Epithelial cell of proximal tubule (primary cell): Measurements from ENCODE around the gene ZNF532. TPM values are rescaled to one million over a fixed set of nuclear protein-coding genes. Genes with fewer than 3 reads are reported as not detected.

Source experiments
- DNase-seq: peaks from one replicate; pipeline ENCODE4 v3.0.0-alpha.2; 2011; ENCODE audit warnings: low read depth
- H3K4me3 ChIP-seq: 2 replicates; pipeline ENCODE4 v1.5.1; 2011; ENCODE audit warnings: low read depth, mild to moderate bottlenecking, low read length
- total RNA-seq: library from RNA; depleted of rRNA; stranded (reverse); fragments of >200 nt; gene quantifications from 2 replicates; pipeline ENCODE4 v1.2.3, GENCODE V29; 2015
- TF ChIP-seq, protein P1 (sequence below): conservative IDR thresholded peaks from 2 replicates; pipeline ENCODE4 v1.5.1; 2012; ENCODE audit warnings: low read depth, mild to moderate bottlenecking, low read length

The ZNF532 gene
- total RNA-seq, 1 donor from 2014 or later: 70.2 TPM

DNA sequence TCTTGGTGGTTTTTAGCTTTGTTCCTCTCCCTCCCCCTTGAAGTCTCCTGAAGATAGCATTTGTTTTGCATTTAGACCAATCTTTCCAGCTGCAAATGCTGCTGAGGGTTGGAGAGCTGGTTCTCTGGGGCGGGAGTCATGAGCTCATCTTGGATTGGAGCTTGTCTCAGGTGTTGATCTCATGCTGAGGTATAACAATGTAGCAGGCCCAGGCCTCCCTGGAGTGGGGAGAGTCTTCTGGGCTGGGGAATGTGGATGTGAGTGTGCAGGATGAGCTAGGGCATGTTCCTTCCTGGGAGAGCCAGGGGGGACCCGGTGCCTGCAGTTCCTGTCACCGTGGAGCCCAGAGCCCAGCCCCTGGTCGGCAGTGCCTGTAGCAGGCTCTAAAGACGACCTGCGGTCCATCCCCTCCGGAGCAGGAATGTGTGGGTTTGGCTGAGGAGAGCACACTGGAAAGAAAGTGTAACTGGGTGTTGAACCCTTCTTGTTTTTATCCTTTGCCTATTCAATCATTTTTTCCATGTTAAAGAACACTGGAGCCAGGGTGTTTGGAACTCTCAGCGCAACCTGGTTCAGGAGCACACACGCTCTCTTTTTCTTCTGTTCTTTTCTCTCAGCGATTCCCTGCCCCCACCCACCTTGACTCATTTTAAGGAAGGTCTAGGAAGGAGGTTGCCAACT, 2.7 kb downstream of the ZNF532 start:
- TF ChIP-seq, protein P1, sequence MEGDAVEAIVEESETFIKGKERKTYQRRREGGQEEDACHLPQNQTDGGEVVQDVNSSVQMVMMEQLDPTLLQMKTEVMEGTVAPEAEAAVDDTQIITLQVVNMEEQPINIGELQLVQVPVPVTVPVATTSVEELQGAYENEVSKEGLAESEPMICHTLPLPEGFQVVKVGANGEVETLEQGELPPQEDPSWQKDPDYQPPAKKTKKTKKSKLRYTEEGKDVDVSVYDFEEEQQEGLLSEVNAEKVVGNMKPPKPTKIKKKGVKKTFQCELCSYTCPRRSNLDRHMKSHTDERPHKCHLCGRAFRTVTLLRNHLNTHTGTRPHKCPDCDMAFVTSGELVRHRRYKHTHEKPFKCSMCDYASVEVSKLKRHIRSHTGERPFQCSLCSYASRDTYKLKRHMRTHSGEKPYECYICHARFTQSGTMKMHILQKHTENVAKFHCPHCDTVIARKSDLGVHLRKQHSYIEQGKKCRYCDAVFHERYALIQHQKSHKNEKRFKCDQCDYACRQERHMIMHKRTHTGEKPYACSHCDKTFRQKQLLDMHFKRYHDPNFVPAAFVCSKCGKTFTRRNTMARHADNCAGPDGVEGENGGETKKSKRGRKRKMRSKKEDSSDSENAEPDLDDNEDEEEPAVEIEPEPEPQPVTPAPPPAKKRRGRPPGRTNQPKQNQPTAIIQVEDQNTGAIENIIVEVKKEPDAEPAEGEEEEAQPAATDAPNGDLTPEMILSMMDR: no peak
- DNase-seq: no peak
- no peak overlapping the region for H3K4me3 ChIP-seq

DNA sequence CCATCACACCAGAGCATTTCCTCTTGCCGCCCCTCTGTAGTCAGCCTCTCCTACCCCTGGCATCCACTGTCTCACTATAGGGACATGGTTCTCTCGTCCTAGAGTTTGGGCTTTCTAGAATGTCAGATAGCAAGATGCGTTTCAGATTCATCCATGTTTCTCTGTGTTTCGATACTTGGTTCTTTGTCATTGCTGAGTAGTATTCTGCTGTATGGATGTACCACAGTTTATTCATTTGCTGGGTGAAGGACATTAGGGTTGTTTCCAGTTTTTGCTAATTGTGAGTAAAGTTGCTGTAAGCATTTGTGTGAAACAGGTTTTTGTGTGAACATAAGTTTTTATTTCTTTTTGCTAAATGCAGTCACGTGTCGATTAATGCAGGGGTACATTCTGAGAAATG, 3.8 kb downstream of the ZNF532 start:
- DNase-seq: no peak
- no peak overlapping the region for H3K4me3 ChIP-seq
- TF ChIP-seq, protein P1: no peak

DNA sequence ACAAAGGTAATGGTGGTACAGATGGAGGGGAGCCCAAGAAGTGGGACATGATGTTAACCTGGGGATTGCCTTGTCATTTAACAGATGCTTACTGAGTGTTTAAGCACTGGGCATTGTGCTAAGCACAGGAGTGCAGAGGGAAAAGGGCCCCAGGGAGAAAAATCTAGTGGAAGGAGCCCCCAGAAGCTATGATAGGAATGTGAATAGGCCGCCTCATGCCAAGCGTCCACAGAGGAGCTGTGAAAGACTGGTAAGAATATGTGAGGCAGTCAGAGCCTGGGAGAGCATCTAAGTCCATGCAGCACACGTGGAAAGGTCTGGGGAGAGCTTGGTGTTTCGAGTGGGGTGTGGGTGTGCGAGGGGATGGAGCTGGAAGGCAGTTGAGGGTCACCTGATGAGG, 5.5 kb downstream of the ZNF532 start:
- H3K4me3 ChIP-seq: no peak overlapping the region
- TF ChIP-seq, protein P1: no peak
- no peak for DNase-seq

DNA sequence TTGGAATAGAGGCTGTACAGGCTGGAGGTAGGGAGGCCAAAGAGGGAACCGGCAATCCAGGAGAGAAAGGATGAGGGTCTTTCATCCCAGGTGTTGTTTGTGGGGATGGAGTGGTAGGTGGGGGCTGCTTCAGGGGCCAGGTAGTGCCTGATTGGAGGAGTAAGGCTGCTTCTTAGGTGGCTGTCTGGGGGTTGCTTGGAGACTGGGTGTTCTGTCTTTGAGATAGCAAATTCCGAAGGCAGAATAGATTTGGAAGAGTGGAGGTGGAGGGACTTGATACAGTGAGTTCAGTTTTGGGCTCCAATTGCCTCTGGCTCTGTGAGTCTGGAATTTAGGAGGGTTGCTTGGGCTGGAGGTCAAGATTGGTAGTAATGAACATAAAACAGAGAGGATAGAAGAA, 5.9 kb downstream of the ZNF532 start:
- no peak for DNase-seq
- TF ChIP-seq, protein P1: no peak
- H3K4me3 ChIP-seq: no peak overlapping the region

DNA sequence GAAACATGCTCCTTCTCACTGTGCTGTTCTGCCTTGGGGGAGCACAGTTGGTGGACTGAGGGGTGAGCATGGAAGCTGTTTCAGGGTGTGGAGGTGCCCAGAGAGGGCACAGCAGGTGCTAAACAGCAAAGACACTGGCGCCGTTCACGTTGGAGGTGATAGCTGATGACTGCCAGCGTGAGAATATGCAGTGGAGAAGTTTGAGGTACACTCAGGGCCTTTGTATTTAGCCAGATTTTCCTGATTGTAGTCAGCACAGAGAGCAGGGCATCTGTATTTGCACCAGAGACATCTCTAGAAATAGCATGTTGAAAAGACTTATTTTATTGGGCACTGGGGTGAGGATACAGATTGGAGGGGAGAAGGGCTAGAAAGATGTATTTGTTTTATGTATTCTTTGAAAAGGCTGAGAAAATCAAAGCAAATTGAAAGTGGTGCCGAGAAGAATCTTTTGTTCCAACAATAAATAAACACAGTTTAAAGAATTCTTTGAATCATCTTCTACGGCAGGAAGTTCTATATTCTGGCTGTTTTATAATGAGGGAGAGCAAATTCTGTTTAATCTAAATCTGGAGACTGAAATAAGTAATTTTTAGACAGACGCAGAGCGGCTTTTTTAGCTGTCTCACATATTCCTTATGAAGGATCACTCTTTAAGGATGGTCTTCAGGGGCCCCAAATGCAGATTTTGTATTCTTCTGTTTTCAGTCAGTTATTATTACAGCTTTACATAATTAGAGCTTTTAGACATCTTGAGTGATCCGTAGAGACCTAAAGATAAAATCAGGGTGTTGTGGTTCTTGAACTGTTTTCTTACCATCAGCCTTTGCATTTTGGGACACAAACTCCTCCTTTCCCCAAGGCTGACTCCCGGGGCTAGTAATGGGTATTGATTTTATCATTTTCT, 7.1 kb downstream of the ZNF532 start:
- DNase-seq: no peak
- no peak overlapping the region for H3K4me3 ChIP-seq
- TF ChIP-seq, protein P1: no peak

DNA sequence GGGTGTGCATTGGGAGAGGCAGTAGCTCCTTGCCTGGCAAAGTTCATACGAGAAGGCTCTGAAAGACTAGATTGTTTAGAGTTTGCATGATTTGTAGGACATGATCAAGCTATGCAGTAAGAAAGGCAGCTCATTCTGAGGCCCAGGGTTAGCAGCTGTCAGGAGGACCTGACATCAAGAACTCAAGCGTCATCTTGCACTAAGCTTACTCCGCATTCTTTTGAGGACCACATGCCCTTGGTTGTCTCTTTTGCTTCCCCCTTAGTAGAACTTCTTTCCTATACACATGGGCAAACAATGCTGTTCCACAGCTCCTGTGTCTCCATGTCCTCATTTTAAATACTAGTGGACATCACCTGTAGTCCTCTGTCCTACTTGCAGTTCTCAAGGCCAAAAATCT, 14.0 kb downstream of the ZNF532 start:
- TF ChIP-seq, protein P1: no peak
- no peak for DNase-seq
- H3K4me3 ChIP-seq: no peak overlapping the region
